SK-N-MC (cell line): Measurements from ENCODE around the gene KRTAP9-6.
"Not testable (repeated sequence)": the region's sequence is repeated elsewhere in the genome, so short reads cannot be mapped to it uniquely, and the experiment has no call there.

ENCODE experiments used
- EZH2 ChIP-seq: fragments of 200-600 bp; sonication (generic); IDR thresholded peaks from one replicate; pipeline ENCODE4 v1.6.1; 2017; ENCODE audit warnings: antibody characterized with exemption
- FOXP2 ChIP-seq: optimal IDR thresholded peaks from 2 replicates; pipeline ENCODE3; 2011; ENCODE audit warnings: mild to moderate bottlenecking, moderate library complexity; ENCODE audit not compliant: insufficient read depth; ENCODE audit errors: extremely low read length, control extremely low read depth
- POLR2AphosphoS5 ChIP-seq: IDR thresholded peaks from 2 replicates; pipeline ENCODE4 v1.6.1; 2012; ENCODE audit warnings: mild to moderate bottlenecking, low read depth, low read length, borderline replicate concordance

- not testable (repeated sequence) for TF ChIP-seq POLR2AphosphoS5, EZH2, FOXP2
Measured at GRCh38 chr17:41249637-41250240, 15.4 kb upstream of the KRTAP9-6 start, which contains the start of gene KRTAP9-4.
